Measurements from ENCODE around the gene DHRS3.

Gene DHRS3

DNA sequence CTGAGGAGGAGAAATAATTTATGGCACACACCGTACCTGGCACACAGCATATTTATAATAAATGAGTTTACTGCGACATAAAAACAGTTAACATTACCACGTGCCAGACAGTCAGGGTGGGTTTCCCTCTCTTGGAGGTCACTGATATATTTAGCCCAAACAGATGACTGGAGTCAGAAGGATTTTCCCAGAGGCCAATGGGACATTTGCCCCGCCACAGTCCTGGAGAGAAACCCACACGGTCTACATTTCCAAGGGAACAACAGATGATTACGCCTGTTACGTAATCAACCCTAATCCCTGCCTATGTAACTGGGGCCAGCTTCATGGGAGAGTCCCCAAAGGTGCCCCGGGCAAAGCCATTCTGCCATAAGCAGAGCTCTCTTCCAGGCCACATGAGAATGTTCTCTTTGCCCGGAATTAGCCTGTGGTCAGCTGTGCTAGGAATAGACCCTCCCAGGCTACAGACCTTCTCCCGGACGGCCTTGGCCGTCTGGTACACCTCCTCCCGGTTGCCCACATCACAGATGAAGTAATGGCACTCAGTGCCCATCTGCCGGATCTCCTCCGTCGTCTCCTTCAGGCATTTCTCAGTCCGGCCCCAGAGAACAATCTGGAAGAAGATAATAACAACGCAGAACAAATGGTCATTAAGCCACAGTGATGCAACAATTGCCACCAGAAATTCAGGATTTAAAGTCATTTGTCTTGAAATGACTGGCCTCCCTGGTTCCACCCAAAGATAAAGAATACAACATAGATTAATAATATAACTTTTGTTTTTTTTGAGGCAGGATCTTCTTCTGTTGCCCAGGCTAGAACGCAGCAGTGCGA lies 37.7 kb downstream of the DHRS3 start:
- no peak overlapping the region for H3K27ac ChIP-seq (ENCODE audit: low read length, poor library complexity, severe bottlenecking)
- WGBS = 89% methylated on average over 18 of the region's 20 CpGs
- H2AFZ ChIP-seq (ENCODE audit: low read depth, low read length) = no peak overlapping the region
- H3K23ac ChIP-seq (ENCODE audit: low read length in 2 of 2) = no peak overlapping the region
- no peak overlapping the region for H2BK120ac ChIP-seq (ENCODE audit: low read depth, low read length)
- no peak overlapping the region for H3K14ac ChIP-seq (ENCODE audit: low read length in 2 of 2)
- H3K4me2 ChIP-seq (ENCODE audit: low read length, poor library complexity, severe bottlenecking) = no peak overlapping the region
- H3K18ac ChIP-seq (ENCODE audit: low read depth in 1 of 2, low read length in 2 of 2) = no peak overlapping the region
- H3K4me1 ChIP-seq (ENCODE audit: control insufficient read depth, insufficient read depth, low read depth, low read length) = peaks cover 3% of the 10 kb centered on the region
- no peak overlapping the region for H4K91ac ChIP-seq (ENCODE audit: low read length)
- H4K8ac ChIP-seq (ENCODE audit: low read length) = no peak overlapping the region
- H3K79me1 ChIP-seq (replicated peaks; ENCODE audit: low read length, poor library complexity, severe bottlenecking) = no peaks in the 10 kb centered on the region
- DNase-seq = peak; percentile 43
- H3K36me3 ChIP-seq (ENCODE audit: control insufficient read depth in 1 of 2, insufficient read depth in 2 of 2, low read depth in 1 of 2, low read length in 2 of 2) = peaks cover 0 to 29% of the 10 kb centered on the region in 2 experiments
- H3K4me3 ChIP-seq (ENCODE audit: insufficient read depth in 1 of 2, low read depth in 1 of 2, low read length in 2 of 2) = no peak overlapping the region
- H2AK5ac ChIP-seq (ENCODE audit: low read length, severe bottlenecking) = no peak overlapping the region
- no peak overlapping the region for H2BK5ac ChIP-seq (ENCODE audit: low read depth, low read length, poor library complexity, severe bottlenecking)
- no peak overlapping the region for H2BK12ac ChIP-seq (ENCODE audit: low read length in 2 of 2)
- no peak overlapping the region for H3K4ac ChIP-seq (ENCODE audit: low read depth in 1 of 2, low read length in 2 of 2)
- no peak overlapping the region for H3K9ac ChIP-seq (ENCODE audit: low read length)
- no peaks in the 10 kb centered on the region for H3K9me3 ChIP-seq (ENCODE audit: control insufficient read depth, low read length)
- peaks cover 0 to 24% of the 10 kb centered on the region in 2 experiments for H3K27me3 ChIP-seq (ENCODE audit: control insufficient read depth in 1 of 2, insufficient read depth in 1 of 2, low read length in 2 of 2)
- no peak overlapping the region for H2BK15ac ChIP-seq (ENCODE audit: low read depth, poor library complexity, severe bottlenecking)

DNA sequence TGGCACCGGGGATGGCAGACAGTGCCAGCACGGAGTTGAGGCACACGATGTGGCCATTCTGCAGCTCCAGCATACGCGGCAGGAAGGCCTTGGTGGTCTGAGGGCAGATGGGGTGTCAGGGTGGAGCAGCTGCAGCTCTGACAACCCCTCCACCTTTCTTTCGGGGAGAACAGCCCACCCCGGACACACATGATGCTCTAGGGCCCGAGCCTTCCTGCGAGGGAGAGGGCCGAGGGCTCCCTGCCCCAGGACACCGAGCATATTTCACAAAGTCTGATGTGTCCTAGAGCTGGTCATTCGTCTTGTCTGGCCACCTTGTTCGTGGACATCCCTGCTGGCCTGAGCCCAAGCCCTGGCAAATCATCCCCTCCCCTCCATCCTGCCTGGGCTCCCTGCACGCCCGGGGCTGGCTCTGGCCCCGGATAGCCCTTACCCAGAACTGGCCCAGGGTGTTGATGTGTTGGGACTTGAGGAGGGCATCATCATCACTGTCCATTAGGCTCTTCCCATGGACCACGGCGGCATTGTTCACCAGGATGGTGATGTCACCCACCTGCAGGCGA lies 39.1 kb downstream of the DHRS3 start:
- Histone ChIP-seq H3K4me1 (ENCODE audit: control insufficient read depth, insufficient read depth, low read depth, low read length) (peaks cover 8% of the 10 kb centered on the region), H2BK12ac (ENCODE audit: low read length in 2 of 2) (no peak overlapping the region), H3K9me3 (ENCODE audit: control insufficient read depth, low read length) (no peaks in the 10 kb centered on the region), H2AK5ac (ENCODE audit: low read length, severe bottlenecking) (no peak overlapping the region), H3K4ac (ENCODE audit: low read depth in 1 of 2, low read length in 2 of 2) (no peak overlapping the region), H4K8ac (ENCODE audit: low read length) (no peak overlapping the region), H3K36me3 (ENCODE audit: control insufficient read depth in 1 of 2, insufficient read depth in 2 of 2, low read depth in 1 of 2, low read length in 2 of 2) (peaks cover 0 to 29% of the 10 kb centered on the region in 2 experiments), H2AFZ (ENCODE audit: low read depth, low read length) (no peak overlapping the region), H3K18ac (ENCODE audit: low read depth in 1 of 2, low read length in 2 of 2) (no peak overlapping the region), H3K27me3 (ENCODE audit: control insufficient read depth in 1 of 2, insufficient read depth in 1 of 2, low read length in 2 of 2) (peaks cover 0 to 14% of the 10 kb centered on the region in 2 experiments), H3K4me3 (ENCODE audit: insufficient read depth in 1 of 2, low read depth in 1 of 2, low read length in 2 of 2) (no peak overlapping the region), H3K27ac (ENCODE audit: low read length, poor library complexity, severe bottlenecking) (no peak overlapping the region), H3K9ac (ENCODE audit: low read length) (no peak overlapping the region), H3K79me1 (replicated peaks; ENCODE audit: low read length, poor library complexity, severe bottlenecking) (no peaks in the 10 kb centered on the region), H2BK120ac (ENCODE audit: low read depth, low read length) (no peak overlapping the region), H3K23ac (ENCODE audit: low read length in 2 of 2) (no peak overlapping the region), H3K4me2 (ENCODE audit: low read length, poor library complexity, severe bottlenecking) (no peak overlapping the region), H4K91ac (ENCODE audit: low read length) (peak overlapping the region; percentile 11), H3K14ac (ENCODE audit: low read length in 2 of 2) (no peak overlapping the region), H2BK5ac (ENCODE audit: low read depth, low read length, poor library complexity, severe bottlenecking) (no peak overlapping the region), H2BK15ac (ENCODE audit: low read depth, poor library complexity, severe bottlenecking) (no peak overlapping the region)
- WGBS = 89% methylated on average over 17 of the region's 19 CpGs
- DNase-seq = no peak

DNA sequence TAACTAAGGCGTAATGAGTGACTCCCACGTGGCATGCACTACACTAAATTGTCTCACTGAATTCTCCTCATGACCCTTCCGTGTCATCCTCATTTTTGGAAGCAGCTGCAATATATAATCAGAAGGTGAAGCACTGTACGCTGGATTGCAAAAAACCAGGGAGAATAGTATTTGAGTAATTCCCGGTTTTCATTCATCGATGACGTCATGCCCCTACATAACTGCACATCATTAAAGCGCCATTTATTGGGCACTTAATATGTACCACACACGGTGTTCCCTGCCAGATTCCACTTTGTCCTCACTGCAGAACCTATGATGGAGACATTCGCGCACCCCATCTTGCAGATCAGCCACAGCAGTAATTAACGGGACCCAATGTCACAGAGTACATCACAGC lies 41.0 kb downstream of the DHRS3 start:
- no peak overlapping the region for H4K8ac ChIP-seq (ENCODE audit: low read length)
- no peak overlapping the region for H4K91ac ChIP-seq (ENCODE audit: low read length)
- peaks cover 11% of the 10 kb centered on the region for H3K4me1 ChIP-seq (ENCODE audit: control insufficient read depth, insufficient read depth, low read depth, low read length)
- H2AFZ ChIP-seq (ENCODE audit: low read depth, low read length) = no peak overlapping the region
- 90% methylated on average over 12 of the region's 12 CpGs for WGBS
- H3K18ac ChIP-seq (ENCODE audit: low read depth in 1 of 2, low read length in 2 of 2) = no peak overlapping the region
- no peak overlapping the region for H3K4ac ChIP-seq (ENCODE audit: low read depth in 1 of 2, low read length in 2 of 2)
- H3K4me2 ChIP-seq (ENCODE audit: low read length, poor library complexity, severe bottlenecking) = no peak overlapping the region
- H3K79me1 ChIP-seq (replicated peaks; ENCODE audit: low read length, poor library complexity, severe bottlenecking) = no peaks in the 10 kb centered on the region
- H3K9ac ChIP-seq (ENCODE audit: low read length) = no peak overlapping the region
- H2BK12ac ChIP-seq (ENCODE audit: low read length in 2 of 2) = no peak overlapping the region
- H3K9me3 ChIP-seq (ENCODE audit: control insufficient read depth, low read length) = no peaks in the 10 kb centered on the region
- no peak overlapping the region for H2AK5ac ChIP-seq (ENCODE audit: low read length, severe bottlenecking)
- no peak overlapping the region for H3K27ac ChIP-seq (ENCODE audit: low read length, poor library complexity, severe bottlenecking)
- no peak overlapping the region for H3K4me3 ChIP-seq (ENCODE audit: insufficient read depth in 1 of 2, low read depth in 1 of 2, low read length in 2 of 2)
- no peak overlapping the region for H2BK5ac ChIP-seq (ENCODE audit: low read depth, low read length, poor library complexity, severe bottlenecking)
- H3K23ac ChIP-seq (ENCODE audit: low read length in 2 of 2) = no peak overlapping the region
- no peak overlapping the region for H3K14ac ChIP-seq (ENCODE audit: low read length in 2 of 2)
- H2BK120ac ChIP-seq (ENCODE audit: low read depth, low read length) = no peak overlapping the region
- H2BK15ac ChIP-seq (ENCODE audit: low read depth, poor library complexity, severe bottlenecking) = no peak overlapping the region
- H3K27me3 ChIP-seq (ENCODE audit: control insufficient read depth in 1 of 2, insufficient read depth in 1 of 2, low read length in 2 of 2) = peaks cover 0 to 14% of the 10 kb centered on the region in 2 experiments
- peaks cover 0 to 41% of the 10 kb centered on the region in 2 experiments for H3K36me3 ChIP-seq (ENCODE audit: control insufficient read depth in 1 of 2, insufficient read depth in 2 of 2, low read depth in 1 of 2, low read length in 2 of 2)
- DNase-seq = no peak

DNA sequence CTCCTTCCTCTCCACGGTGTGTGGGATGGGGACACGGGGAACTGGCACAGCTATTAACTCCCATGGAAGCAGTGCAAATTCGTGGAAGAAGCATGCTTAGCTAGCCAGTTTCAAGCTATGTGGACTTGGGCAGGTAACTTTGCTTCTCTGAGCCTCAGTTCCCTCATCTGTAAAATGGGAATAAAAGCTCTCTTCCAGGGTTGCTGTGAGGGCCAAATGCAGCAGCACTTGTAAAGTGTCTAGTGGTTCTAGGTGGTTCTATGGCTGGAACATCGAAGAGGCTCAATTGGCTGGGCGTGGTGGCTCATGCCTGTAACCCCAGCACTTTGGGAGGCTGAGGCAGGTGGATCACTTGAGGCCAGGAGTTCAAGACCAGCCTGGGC lies 43.3 kb downstream of the DHRS3 start:
- Histone ChIP-seq H2AFZ (ENCODE audit: low read depth, low read length) (no peak overlapping the region), H2AK5ac (ENCODE audit: low read length, severe bottlenecking) (no peak overlapping the region), H2BK12ac (ENCODE audit: low read length in 2 of 2) (no peak overlapping the region), H3K18ac (ENCODE audit: low read depth in 1 of 2, low read length in 2 of 2) (no peak overlapping the region), H3K23ac (ENCODE audit: low read length in 2 of 2) (no peak overlapping the region), H3K79me1 (replicated peaks; ENCODE audit: low read length, poor library complexity, severe bottlenecking) (no peaks in the 10 kb centered on the region), H3K36me3 (ENCODE audit: control insufficient read depth in 1 of 2, insufficient read depth in 2 of 2, low read depth in 1 of 2, low read length in 2 of 2) (peaks cover 0 to 55% of the 10 kb centered on the region in 2 experiments), H4K91ac (ENCODE audit: low read length) (no peak overlapping the region), H3K4me3 (ENCODE audit: insufficient read depth in 1 of 2, low read depth in 1 of 2, low read length in 2 of 2) (no peak overlapping the region), H3K27me3 (ENCODE audit: control insufficient read depth in 1 of 2, insufficient read depth in 1 of 2, low read length in 2 of 2) (peaks cover 0 to 12% of the 10 kb centered on the region in 2 experiments), H3K4me1 (ENCODE audit: control insufficient read depth, insufficient read depth, low read depth, low read length) (peaks cover 9% of the 10 kb centered on the region), H3K4ac (ENCODE audit: low read depth in 1 of 2, low read length in 2 of 2) (no peak overlapping the region), H2BK5ac (ENCODE audit: low read depth, low read length, poor library complexity, severe bottlenecking) (no peak overlapping the region), H3K9ac (ENCODE audit: low read length) (no peak overlapping the region), H2BK15ac (ENCODE audit: low read depth, poor library complexity, severe bottlenecking) (no peak overlapping the region), H3K14ac (ENCODE audit: low read length in 2 of 2) (no peak overlapping the region), H4K8ac (ENCODE audit: low read length) (no peak overlapping the region), H3K9me3 (ENCODE audit: control insufficient read depth, low read length) (no peaks in the 10 kb centered on the region), H3K4me2 (ENCODE audit: low read length, poor library complexity, severe bottlenecking) (no peak overlapping the region), H2BK120ac (ENCODE audit: low read depth, low read length) (no peak overlapping the region), H3K27ac (ENCODE audit: low read length, poor library complexity, severe bottlenecking) (no peak overlapping the region)
- DNase-seq = no peak
- 74% methylated on average over 5 of the region's 5 CpGs for WGBS
